Measurements from ENCODE around the gene SPRR2F. TPM values are rescaled to one million over a fixed set of nuclear protein-coding genes. Genes with fewer than 3 reads are reported as not detected.

Gene SPRR2F
- total and polyA plus RNA-seq, 9 of the 15 experiments (the other 6 are each of a cell fraction or from before 2014, with no cell fraction given) = 0.22 to 2.0 (median 0.41) TPM; not detected in 4

DNA sequence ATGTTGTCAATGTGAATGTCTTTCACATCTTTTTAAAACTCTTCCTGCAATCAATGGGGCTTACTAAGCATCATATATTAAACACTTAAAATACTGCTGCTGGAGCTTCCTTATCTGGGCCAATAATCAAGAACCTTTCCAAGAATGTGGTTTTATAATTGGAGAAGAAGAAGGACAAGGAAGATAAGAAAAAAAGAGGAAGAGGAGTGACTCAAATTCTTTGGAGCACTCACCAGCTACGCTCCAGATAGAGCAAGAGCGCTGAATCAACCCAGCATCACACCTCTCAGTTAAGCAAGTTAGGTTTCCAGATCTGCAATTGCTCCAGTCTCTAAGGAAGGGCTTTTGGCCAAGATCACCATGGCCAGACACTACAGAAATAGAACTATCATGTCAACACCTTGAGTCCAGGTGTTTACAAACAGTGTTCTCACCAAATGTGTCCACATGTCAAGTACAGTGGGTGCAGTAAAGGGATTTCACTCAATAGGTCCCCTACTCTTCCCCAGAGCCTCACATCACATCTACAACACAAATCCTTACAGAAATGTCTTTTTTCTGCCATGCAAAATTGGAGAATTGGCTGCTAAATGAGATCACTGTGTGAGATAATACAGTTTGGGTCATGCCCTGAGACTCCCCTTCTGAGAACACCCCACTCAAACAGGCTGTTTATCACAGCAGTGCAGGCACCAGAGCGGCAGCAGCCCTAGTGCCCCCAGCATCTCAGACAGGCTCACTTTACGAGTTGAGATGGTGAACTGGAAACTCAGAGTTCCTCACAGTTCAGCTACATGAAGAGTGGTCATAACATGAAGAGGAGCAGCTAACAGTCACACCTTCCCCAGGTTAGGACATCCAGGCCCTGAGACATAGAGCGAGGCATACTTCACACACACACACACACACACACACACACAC lies 40.2 kb downstream of the SPRR2F start (continued):
- TF ChIP-seq, protein P1, sequence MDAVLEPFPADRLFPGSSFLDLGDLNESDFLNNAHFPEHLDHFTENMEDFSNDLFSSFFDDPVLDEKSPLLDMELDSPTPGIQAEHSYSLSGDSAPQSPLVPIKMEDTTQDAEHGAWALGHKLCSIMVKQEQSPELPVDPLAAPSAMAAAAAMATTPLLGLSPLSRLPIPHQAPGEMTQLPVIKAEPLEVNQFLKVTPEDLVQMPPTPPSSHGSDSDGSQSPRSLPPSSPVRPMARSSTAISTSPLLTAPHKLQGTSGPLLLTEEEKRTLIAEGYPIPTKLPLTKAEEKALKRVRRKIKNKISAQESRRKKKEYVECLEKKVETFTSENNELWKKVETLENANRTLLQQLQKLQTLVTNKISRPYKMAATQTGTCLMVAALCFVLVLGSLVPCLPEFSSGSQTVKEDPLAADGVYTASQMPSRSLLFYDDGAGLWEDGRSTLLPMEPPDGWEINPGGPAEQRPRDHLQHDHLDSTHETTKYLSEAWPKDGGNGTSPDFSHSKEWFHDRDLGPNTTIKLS (IDR thresholded peaks at IDR 0.05; ENCODE audit: borderline replicate concordance, low read depth) = no peak
- peak; percentile 50; the same call in 1 of the 2 replicates for TF ChIP-seq SMARCA4 (IDR thresholded peaks at IDR 0.05)
- no peak for TF ChIP-seq HDAC2 (IDR thresholded peaks at IDR 0.05)
- TF ChIP-seq GABPB1 (CRISPR knock-in tag; IDR thresholded peaks at IDR 0.05) = no peak
- no peak for TF ChIP-seq ARHGAP35 (IDR thresholded peaks at IDR 0.05; ENCODE audit: partially characterized antibody)
- 0 out of 2 replicates have a peak, but pooled peaks have one; percentile 39 for TF ChIP-seq EHMT2 (IDR thresholded peaks at IDR 0.05)
- TF ChIP-seq, protein P2, sequence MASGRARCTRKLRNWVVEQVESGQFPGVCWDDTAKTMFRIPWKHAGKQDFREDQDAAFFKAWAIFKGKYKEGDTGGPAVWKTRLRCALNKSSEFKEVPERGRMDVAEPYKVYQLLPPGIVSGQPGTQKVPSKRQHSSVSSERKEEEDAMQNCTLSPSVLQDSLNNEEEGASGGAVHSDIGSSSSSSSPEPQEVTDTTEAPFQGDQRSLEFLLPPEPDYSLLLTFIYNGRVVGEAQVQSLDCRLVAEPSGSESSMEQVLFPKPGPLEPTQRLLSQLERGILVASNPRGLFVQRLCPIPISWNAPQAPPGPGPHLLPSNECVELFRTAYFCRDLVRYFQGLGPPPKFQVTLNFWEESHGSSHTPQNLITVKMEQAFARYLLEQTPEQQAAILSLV (tag; IDR thresholded peaks at IDR 0.05) = no peak

DNA sequence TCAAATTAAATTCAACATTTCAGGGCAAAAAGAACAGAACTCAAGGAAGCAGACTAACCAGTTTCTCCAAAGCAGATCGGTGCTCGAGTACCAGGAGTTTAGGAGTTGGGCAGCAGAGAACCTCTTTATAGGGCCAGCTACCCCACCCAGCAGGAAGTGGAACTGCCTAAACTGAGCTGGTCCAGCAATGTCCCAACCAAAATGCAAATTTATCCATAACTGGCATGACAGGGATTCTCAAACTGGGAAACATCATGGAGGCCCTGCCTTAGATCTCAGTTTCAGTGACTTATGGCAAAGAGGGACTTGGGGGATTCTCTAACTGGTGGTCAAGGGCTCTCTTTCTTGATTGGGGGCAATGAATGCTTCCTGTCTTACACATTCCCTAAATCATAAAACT lies 41.8 kb downstream of the SPRR2F start, which contains the start of gene SPRR2B:
SPRR2B (minus strand) TSS at position 101 of the 400 bp plus-strand sequence. CDS start 772 bp downstream, outside the sequence.
- Histone ChIP-seq H3K9ac (ENCODE audit: insufficient read depth in 1 of 2, low read depth in 2 of 2, low read length in 2 of 2) (no peak within 1 kb of the TSS), H3K79me2 (ENCODE audit: control insufficient read depth, insufficient read depth, low read length) (no peaks in the 10 kb centered on the region), H4K20me1 (replicated peaks; ENCODE audit: control insufficient read depth, insufficient read depth, low read length) (no peaks in the 10 kb centered on the region), H3K4me3 (no peak within 1 kb of the TSS), H3K9me1 (ENCODE audit: control insufficient read depth, insufficient read depth, low read length) (no peaks in the 10 kb centered on the region), H3K4me2 (ENCODE audit: insufficient read depth, low read length) (no peak within 1 kb of the TSS), H3K27ac (ENCODE audit: extremely low read depth, low read depth, low read length) (no peak within 1 kb of the TSS), H3K27me3 (ENCODE audit: control insufficient read depth in 2 of 2, insufficient read depth in 2 of 2, low read length in 2 of 2) (no peaks in the 10 kb centered on the region), H3K9me3 (replicated peaks; ENCODE audit: control insufficient read depth, insufficient read depth, low read depth, low read length) (no peaks in the 10 kb centered on the region), H2AFZ (ENCODE audit: low read depth, low read length) (0 out of 2 replicates have a peak within 1 kb of the TSS, but pooled peaks have one; percentile 38), H3K36me3 (ENCODE audit: control insufficient read depth, insufficient read depth, low read length) (no peaks in the 10 kb centered on the region), H3K4me1 (replicated peaks in 1 of 2; ENCODE audit: control insufficient read depth in 2 of 2, insufficient read depth in 2 of 2, low read length in 2 of 2) (peaks cover 5 to 17% of the 10 kb centered on the region in 2 experiments)
- CTCF ChIA-PET (ENCODE audit: low intra/inter-chr PET ratio) = no interaction called here
- POLR2A ChIA-PET = no interaction called here
- intact Hi-C loops (cut with micrococcal nuclease) (loop anchor here (1.0 kb wide), 1 partner anchor 22 kb away; no protein-coding TSS in a partner anchor), in situ Hi-C loops (cut with MboI) (no loop called here)
- no peak for ATAC-seq
- TF ChIP-seq ZNF57 (CRISPR knock-in tag; IDR thresholded peaks at IDR 0.05) (no peak), ARID2 (IDR thresholded peaks at IDR 0.05) (no peak), POU5F1 (IDR thresholded peaks at IDR 0.05; ENCODE audit: borderline replicate concordance, low read depth, low read length, partially characterized antibody) (no peak), EHMT2 (IDR thresholded peaks at IDR 0.05) (no peak), NR1H2 (CRISPR knock-in tag; IDR thresholded peaks at IDR 0.05) (no peak), SAFB (IDR thresholded peaks at IDR 0.05; ENCODE audit: borderline replicate concordance, low read depth, low read length) (no peak), CXXC5 (CRISPR knock-in tag; IDR thresholded peaks at IDR 0.05) (no peak), CBX8 (IDR thresholded peaks at IDR 0.05; ENCODE audit: borderline replicate concordance, extremely low read depth, low read depth, low read length, poor library complexity, severe bottlenecking) (no peak), ZNF76 (CRISPR knock-in tag; IDR thresholded peaks at IDR 0.05; ENCODE audit: borderline replicate concordance) (no peak)
- TF ChIP-seq, protein P3, sequence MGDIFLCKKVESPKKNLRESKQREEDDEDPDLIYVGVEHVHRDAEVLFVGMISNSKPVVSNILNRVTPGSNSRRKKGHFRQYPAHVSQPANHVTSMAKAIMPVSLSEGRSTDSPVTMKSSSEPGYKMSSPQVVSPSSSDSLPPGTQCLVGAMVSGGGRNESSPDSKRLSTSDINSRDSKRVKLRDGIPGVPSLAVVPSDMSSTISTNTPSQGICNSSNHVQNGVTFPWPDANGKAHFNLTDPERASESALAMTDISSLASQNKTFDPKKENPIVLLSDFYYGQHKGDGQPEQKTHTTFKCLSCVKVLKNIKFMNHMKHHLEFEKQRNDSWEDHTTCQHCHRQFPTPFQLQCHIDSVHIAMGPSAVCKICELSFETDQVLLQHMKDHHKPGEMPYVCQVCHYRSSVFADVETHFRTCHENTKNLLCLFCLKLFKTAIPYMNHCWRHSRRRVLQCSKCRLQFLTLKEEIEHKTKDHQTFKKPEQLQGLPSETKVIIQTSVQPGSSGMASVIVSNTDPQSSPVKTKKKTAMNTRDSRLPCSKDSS (IDR thresholded peaks at IDR 0.05; ENCODE audit: low read depth, partially characterized antibody) = no peak
- BruUV-seq (replicated peaks) = no TSS peak
- no peak for DNase-seq (ENCODE audit: extremely low read depth in 1 of 4, low spot score in 3 of 4)
- FAIRE-seq = no peak
- 57% methylated on average over 2 of the region's 2 CpGs for WGBS (ENCODE audit: insufficient coverage, low coverage, missing lambda C conversion rate)

All from K562 (cell line).